ENCODE data around the gene SNX25.
A peak's percentile ranks its signal among the peaks of the same experiment; 100 is the strongest.
"Not testable (repeated sequence)": the region's sequence is repeated elsewhere in the genome, so short reads cannot be mapped to it uniquely, and the experiment has no call there.

SNX25 gene

GRCh38 chr4:185235119-185235842 is 25.9 kb downstream of the SNX25 start:
- DNase-seq: no peak

GRCh38 chr4:185235843-185236503 is 26.6 kb downstream of the SNX25 start:
- no peak for DNase-seq

DNA sequence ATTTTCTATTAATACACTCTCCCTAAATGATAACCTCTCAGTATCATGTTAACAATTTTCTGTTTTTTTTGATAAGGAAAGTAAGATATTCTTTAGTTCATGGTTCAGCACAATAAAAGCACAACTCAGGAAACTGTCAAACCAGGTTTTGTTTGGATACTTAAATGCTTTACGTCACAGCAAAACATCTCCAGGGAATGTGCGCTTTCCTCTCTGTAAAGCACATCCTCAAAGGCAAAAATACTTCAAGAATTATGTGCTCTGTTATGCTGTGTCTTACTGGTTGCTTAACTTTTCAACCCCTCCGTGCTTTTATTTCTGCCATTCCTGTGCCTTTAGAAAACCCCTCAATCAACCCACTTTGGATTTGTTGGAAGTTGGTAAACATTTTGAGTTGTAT is 27.8 kb downstream of the SNX25 start:
- no peak for DNase-seq

DNA sequence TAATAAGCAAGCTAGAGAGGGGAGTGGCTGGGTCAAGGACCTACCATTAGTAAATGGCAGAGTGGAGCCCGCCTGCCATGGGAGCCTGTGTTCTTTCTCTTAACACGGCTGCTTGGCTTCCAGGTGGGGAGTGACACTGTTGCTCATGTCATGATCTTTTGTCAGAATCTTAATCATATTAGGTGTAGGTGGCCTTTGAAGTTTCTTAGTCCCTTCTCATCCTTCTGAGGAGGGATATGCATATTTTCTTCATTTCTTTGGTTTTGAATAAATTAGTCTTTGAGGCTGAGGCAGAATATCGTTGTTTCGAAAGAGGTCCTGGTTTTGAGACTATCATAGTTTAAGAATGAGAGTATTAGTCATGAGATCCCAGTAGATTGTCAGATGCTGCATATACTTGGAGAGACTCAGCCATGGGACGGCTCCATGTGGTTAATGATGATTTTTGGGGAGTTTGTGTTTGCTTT is 28.9 kb downstream of the SNX25 start:
- no peak for DNase-seq

DNA sequence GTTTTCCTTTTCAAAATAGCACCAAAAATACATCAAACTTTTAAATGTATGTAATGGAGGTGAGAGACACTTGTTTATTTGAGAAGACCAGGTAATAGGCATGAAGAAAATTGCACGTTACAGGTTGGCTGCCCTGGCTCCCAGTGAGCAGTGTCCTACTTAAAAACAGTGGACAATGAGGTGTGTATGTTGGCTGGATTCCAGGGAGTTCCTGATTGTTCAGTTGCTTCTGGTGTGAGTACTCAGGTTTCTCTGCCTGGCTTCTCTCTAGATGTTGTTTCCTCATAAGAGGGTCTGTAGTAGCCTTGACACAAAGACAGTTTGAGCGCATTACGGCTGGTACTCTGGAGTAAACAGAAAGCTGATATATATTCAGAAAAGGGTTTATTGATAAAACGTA is 29.4 kb downstream of the SNX25 start:
- DNase-seq: no peak

DNA sequence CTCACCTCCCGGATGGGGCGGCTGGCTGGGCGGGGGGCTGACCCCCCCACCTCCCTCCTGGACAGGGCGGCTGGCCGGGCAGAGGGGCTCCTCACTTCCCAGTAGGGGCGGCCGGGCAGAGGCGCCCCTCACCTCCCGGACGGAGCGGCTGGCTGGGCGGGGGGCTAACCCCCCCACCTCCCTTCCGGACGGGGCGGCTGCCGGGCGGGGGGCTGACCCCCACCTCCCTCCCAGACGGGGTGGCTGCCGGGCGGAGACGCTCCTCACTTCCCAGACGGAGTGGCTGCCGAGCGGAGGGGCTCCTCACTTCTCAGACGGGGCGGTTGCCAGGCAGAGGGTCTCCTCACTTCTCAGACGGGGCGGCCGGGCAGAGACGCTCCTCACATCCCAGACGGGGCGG is 31.1 kb downstream of the SNX25 start:
- not testable (repeated sequence) for DNase-seq

DNA sequence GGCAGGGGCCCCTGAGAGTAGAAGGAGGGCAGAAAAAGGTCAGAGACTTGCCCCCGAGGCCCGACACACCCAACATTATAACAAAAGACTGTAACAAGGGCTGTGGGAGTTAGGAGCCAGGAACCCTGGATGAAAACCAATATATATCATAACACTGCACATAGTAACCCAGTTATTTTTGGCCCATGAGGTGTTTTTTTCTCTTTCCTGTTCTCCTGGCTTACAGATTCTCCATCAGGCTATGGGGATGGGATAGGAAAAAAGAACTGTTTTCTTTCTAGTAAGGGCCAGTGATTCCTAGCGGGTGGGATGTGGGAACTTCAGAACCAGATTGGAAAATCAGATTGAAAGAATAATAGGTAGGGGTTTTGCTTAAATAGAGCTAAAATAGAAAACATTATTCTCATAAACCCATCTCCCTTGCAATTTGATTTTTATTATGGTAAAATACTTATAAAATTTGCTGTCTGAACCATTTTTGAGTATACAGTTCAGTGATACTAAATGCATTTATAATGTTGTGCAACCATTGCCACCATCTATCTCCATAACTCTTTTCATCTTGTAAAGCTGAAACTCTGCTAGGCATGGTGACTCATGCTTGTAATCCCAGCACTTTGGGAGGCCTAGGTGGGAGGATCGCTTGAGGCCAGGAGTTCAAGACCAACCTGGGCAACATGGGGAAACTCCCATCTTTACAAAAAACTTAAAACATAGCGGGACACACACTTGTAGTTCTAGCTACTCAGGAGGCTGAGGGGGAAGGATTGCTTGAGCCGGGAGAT is 33.5 kb downstream of the SNX25 start:
- DNase-seq: no peak

GRCh38 chr4:185243879-185244278 is 34.5 kb downstream of the SNX25 start:
- no peak for DNase-seq

DNA sequence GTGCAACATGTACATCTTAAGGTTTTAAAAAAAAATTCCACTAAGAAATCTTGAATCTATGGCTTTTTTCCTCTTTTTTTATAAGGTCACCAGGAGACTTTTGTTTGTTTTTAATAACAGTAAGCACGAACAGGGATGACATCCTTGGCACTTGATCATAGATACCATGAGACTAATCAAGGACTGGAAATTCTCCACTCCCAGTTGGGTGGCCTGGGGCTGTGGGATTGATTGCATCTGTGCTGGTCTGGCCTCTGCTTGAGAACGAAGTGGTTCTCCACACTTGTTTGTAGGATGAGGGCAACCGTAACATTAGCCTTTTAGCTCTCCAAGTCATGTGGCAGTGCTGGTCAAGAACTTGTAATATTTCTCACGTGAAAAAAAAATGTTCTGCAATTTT is 35.4 kb downstream of the SNX25 start:
- DNase-seq: no peak

DNA sequence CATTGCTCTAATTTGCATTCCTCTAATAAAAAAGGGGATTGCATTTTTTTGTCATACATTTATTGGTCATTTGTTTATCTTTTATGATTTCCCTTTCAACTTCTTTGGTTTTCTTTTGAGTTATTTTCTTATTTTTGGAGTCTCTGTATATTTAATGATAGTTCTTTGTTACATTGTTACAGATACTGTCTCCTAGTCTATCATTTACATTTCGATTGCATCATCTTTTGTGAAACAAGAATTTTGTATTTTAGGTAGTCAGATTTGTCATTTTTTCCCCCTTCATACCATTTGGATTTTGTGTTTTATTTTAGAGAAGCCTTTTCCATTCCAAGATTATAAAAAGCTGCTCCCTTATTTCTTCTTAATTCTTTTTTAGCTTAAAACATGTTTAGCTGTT is 37.1 kb downstream of the SNX25 start:
- DNase-seq: no peak

DNA sequence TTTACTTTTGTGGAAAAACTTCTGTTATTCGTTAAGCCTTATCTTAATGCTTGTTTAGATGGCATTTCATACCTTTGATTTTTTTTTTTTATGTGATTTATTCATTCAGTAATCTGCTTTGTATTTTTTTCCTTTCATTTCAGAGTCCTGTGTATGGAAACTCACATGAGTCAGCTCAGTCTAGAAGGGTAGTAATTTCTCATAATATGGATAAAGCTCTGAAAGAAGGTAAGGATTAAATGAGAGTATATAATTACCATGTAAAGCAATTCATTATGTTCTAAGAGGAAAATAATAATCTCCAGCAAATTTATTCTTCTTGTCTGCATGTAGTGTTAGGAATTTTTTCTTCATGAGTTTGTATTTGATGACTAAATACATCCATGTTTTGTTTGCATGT is 37.8 kb downstream of the SNX25 start:
- DNase-seq: no peak

GRCh38 chr4:185248393-185249039 is 39.1 kb downstream of the SNX25 start:
- DNase-seq: no peak

DNA sequence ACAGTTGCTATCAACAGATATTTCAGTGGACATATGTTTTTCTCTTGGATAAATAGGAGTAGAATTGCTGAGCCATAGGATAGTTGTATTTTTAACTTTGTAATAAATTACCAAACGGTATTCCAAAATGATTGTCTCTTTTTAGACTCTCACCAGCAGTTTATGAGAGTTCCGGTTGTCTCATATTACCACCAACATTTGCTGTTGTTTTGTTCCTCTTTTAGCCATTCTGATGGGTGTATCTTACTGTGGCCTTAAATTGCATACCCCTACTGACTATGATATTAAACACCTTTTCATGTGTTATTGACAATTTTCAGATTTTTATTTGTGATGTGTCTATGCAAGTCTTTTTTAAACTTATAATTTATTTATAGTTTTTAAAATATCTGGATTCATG is 39.7 kb downstream of the SNX25 start:
- DNase-seq: no peak

- no peak for DNase-seq
These were observed 45.0 kb downstream of the SNX25 start for GRCh38 chr4:185254434-185254833.

- DNase-seq: no peak
These were observed 46.5 kb downstream of the SNX25 start for GRCh38 chr4:185255868-185256267.

DNA sequence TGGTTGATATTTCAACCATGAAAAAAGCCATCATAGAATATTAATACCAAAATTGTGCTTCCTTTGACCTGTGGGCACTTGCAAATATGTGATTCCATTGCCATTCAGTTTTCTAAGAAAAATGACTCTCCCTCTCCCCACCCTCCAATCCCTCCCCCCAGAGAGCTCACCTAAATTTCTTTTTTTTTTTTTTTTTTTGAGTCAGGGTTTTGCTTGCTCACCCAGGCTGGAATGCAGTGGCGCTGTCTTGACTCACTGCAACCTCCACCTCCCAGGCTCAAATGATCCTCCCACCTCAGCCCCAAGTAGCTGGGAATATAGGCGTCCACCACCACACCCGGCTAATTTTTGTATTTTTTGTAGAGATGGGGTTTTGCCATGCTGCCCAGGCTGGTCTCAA is 47.0 kb downstream of the SNX25 start:
- no peak for DNase-seq

DNA sequence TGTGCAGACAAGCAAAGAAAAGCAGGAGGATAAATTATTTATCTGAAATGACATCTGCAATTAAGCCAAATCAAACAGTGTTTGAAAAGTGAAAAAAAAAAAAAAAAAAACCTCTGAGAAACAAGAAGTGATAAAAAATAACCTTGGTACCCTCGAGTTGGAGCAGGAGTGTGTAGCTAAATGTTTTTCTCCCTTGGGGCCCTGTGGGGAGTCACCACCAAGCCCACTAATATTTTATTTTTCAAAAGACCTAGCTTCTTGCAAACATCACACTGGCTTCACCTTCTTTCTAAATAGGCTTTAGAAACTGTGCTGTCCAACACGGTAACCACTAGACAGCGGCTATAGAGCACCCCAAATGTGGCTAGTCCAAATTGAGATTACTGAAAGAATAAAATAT is 47.7 kb downstream of the SNX25 start:
- no peak for DNase-seq

- no peak for DNase-seq
These were observed 48.3 kb downstream of the SNX25 start for GRCh38 chr4:185257694-185258093.

DNA sequence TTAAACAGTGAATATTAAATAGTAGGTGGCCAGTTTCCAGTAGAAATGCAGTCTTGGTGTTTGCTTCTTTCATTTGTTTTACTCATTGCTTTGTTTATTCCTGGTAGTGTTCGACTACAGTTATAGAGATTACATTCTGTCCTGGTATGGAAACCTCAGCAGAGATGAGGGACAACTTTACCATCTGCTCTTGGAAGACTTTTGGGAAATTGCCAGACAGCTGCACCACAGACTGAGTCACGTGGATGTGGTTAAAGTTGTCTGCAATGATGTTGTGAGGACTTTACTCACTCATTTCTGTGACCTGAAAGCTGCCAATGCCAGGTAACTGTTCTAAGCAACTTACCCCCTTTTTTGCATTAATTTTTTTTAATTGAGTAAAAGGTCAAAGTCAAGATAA is 49.3 kb downstream of the SNX25 start:
- DNase-seq: not testable (repeated sequence)

GRCh38 chr4:185259719-185260118 is 50.3 kb downstream of the SNX25 start:
- no peak for DNase-seq

DNA sequence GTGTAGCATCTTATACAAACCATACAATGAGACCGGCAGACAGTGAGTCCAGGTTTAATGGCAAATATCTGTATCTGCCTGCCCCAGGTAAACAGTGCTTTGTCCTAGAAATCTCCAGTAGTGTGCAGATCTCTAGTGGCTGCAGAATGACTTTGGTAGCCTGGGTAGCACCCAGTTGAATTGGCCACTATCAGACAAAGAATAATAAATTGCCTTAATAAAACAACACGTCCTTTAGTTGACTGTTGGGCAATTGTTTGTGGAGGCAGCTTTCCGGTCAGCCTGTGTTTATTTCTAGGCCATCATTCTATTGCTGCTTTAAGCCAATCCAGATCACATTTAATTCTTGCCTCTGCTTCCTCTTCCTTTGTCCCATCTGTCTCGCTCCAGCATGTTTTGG is 52.5 kb downstream of the SNX25 start:
- DNase-seq: no peak

- no peak for DNase-seq
These were observed 54.0 kb downstream of the SNX25 start for GRCh38 chr4:185263419-185263818.

DNA sequence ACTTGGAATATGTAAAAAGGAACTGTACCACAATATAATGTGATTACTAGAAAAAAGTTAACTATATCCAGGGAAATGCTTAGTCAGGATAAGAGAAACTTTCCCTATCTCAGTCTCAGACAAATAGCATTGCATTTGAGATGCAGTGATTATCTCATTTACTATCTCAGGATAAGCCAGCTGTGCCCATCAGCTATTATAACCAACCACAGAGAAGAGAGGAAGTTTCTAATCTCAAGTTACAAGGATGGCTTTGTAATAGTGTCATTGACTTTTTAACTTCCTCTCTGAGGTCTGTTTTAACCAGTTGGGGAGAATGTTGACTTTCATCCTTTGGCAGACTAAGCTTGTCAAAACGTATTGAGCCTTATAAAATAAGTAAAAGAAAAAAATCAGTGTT is 56.5 kb downstream of the SNX25 start:
- DNase-seq: peak; percentile 3

All from suppressor macrophage treated with lipopolysaccharide for 4 hours (primary cell).